ENCODE results near the gene TIAM2.
"Not testable (repeated sequence)": the region's sequence is repeated elsewhere in the genome, so short reads cannot be mapped to it uniquely, and the experiment has no call there.

Gene TIAM2

DNA sequence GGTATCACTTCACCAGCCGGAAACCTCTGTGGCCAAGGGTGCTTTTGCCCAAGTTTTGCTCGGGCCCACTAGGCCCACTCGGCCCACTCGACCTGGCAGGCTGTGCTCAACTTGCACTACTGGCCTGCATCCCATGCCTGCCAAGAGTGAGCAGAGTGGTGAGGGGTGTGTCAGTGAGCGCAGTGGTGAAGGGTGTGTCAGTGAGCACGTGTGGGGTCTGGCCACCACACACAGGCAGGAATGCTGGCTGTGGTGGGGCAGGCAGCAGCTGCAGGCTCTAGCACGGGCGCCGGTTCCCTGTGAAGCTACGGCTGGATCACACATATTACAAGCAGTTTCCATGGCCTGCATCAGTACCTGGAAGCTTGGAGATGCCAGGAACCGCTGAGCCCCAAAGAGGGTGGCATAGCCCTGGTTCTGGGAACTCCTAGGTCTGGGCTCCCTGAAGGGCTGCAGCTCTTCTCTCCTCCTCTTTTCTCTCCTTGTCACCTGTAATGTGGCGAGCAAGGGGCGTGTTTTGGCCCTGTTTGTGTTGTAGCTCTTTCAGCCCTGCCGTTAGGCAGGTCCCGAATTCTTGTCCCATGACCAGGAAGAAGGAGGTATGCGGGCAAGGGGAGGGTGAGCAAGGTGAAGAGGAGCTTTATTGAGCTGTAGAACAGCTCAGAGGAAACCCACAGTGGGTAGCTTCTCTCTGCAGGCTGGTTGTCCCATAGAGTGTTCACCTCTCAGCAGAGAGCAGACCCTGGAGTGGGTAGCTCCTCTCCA is 217.7 kb downstream of the TIAM2 start:
- DNase-seq = no peak

DNA sequence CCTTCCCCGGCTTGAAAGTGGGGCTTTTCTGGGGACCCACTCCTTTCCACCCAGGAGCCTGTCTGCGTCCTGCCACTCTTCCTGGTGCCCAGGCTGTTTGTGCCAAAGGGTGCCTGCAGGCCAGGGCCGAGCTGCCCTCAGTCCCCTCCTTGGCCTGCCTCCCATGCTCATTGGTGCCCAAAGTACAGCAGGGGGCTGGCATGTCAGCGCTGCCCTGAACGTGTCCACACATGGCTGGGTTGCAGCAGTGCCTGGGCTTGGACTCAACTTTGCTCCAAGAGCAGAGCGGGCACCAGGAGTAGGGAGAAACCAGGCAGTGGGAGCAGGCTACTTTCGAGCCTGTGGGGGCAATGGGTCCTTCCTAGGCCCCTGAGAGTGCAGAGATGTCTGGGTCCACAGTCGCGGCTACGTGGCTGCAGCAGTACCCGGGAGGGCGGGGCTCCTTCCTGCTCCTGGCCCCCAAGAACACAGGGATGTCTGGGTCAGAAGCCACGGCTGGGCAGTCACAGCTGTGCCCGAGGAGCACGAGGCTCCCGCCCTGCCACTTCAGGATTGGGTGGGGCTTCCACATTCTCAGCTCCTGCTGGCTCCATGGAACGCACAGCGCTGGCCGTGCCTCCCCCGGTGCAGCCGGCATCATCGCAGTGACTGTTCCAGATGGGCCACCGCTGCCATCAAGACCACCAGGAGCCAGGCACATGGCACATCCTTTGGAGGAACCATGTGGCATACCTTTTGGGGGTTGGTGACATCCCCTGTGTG is 218.7 kb downstream of the TIAM2 start:
- no peak for DNase-seq

DNA sequence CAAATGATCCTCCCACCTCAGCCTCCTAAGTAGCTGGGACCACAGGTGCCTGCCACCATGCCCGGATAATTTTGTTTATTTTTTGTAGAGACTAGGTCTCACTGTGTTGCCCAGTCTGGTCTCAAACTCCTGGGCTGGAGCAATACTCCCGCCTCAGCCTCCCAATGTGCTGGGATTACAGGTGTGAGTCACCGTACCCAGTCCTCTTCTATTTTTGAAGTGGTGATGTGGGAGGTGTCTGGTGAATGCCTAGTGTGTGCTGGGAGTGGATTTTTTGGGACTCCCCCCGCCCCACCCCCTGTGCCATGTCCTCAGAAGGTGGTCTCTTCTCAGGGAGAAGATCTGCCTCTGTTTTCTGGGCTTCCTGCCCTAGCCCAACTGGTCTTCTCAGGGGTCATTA is 220.8 kb downstream of the TIAM2 start:
- DNase-seq = no peak

DNA sequence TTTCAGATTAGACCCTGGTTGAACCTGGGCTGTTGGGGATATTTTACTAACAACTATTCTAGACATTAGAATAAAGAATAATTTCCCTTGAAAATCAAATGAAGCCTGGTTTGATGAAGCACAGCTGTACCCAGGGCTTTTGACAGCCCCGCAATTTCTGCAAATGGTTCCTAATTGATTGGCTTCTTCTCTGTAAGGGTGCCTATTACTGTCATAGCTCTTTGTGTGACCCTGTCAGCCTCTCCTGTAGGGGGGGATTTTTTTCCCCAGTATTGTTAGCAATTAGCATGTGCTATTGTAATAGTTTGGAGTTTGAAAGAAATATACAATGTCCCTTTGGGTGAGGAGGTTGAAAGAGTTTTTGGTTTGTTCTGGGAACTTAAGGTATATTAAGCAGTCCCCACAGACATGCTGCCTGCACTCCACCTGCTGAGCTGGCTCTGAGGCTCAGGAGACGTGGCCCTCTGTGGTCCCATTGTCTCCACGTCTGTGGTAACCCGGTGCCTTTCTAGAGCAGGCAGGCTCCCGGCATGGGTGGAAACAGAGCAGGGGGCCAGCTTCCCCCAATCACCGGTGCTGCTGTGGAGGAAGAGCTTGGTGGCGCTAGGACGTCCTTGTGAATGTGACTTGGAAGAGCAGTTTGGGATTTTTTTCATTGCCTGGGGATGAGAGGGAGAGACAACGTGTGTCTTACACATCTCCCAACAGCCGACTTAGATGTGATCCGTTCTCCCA is 221.4 kb downstream of the TIAM2 start:
- no peak for DNase-seq

DNA sequence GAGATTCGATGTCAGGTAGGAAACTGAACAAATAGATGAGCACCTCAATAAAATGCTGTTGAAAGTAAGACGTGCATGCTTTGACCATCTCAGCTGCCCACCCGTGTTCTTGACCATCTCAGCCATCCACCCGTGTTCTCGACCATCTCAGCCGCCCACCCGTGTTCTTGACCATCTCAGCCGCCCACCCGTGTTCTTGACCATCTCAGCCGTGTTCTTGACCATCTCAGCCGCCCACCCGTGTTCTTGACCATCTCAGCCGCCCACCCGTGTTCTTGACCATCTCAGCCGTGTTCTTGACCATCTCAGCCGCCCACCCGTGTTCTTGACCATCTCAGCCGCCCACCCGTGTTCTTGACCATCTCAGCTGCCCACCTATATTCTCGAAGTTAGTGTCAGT is 223.6 kb downstream of the TIAM2 start:
- DNase-seq = not testable (repeated sequence)

DNA sequence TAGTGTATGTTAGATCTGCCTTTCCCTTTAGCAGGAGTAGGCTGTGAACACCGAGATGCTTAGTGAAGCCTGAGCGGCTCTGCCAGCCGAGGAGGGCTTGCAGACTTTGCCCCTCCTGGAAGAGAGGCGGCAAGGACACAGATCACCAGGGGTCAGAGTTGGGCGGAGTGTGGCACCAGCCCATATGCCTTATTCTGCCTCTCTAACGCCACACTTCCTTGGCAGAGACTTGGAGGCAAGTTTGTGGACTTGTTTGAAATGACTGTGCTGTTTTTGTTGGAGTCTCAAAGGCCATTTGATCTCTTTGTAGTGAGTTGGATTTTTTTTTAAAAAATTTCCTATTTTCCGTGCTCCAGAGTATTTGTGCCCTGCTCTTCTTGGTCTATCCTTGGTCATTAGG is 224.2 kb downstream of the TIAM2 start:
- DNase-seq = no peak

DNA sequence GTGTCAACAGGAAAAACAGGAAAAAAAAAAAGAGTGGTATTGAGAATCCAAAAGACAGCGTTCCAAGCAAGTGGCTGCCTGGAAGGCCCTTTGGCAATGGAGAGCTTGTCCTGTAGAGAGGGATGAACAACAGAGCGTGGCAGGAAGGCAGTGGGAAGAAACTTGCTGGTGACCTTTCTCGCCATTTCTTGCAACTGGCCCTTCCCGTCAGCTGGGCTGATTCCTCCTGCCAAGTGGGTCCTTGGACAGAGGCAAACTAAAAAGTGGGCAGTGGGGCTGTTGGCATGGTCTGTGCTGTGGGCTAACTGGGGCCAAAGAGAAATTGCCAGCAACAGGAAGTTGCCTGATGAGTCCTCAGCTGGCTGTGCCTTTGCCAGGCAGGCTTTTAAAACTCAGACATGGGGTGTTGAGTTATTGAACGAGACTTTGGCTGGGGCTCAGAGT is 224.8 kb downstream of the TIAM2 start:
- no peak for DNase-seq

DNA sequence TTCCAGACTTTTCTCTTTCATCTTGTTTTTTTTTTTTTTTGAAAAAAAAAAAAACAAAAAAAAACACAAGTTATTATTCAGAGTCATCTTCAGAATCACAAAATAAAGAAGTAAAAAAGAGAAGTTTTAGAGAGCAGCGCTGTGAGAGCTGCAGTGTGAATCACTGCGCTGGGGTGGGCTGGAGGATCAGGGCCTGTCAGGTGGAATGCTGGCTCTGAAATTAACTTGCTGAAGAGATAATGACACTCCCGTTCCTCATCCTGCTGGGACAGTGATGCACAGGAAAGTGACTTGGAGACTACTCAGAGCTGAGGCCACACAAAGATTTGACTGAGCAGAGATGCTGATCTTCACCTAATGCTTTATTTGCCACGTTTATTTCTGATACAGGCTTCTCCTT is 226.0 kb downstream of the TIAM2 start:
- DNase-seq = no peak

DNA sequence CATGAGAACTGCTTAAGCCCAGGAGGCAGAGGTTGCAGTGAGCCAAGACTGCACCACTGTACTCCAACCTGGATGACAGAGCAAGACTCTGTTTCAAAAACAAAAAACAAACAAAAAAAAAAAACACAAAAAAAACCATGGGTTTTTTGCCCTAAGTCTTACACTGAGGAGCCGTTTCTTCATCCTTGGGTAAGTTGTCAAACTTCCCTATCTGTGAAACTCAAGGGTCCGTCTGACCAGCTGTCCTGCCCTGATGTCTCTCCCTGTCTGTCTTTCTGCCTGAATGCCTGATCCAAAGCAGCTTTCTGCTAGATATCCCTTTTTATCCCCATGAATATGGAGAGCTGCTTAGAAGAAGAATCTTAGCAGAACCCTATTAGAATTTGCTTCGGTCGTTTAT is 227.4 kb downstream of the TIAM2 start:
- DNase-seq = no peak

DNA sequence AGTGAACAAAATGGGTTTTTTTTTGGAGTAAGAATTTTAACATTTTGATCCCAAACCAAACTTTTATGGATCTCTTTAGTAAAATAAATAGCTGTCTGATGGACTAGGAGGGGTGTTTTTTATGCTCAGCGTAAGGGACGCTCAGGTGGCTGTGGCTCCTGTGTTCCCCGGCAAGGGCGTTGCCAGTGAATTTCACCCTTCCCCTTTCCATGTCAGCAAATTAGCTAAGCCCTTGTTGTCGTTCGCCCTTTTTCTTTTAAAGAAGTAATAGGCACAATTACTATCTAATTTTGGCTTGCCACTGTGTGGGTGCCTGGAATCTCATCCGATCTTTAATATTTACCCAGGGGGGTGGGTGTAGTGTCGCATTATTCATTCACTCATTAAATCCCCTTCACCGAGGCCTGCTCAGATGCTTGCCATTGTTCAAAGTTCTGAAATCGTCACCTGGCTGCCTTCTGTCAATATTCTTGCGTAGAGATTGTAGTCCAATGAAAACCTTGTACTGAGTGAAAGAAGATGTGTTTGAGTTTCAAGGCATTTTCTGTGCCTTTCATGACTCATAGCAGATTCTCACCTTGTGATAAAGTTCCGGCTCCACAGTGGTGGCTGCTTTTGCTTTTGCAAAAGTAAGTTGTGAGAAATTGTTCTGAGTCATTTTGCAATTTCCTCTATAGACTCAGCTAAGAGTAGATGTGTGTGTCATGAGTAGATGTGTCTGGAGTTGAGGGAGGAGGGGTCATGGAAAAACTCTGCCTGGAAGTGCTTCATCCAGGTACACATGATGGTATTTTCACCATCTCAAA is 228.7 kb downstream of the TIAM2 start:
- DNase-seq = no peak

DNA sequence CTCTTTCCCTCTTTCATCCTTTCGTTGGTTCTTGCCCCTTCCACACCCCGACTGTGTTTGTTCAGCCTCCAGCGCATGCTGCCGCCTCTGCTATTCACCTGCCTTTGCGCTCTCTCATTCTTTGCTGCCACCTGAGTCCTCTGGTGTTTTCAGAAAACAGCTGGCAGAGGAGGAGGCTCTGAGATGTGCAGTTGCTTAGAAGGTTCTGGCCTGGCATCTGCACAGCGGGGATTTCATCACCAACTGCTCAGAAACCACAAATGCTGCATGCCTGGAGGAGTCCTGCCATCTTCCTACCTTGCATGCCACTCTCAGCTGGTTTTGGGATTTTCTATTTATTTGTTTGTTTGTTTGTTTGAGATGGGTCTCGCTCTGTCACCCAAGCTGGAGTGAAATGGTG is 229.5 kb downstream of the TIAM2 start:
- no peak for DNase-seq

DNA sequence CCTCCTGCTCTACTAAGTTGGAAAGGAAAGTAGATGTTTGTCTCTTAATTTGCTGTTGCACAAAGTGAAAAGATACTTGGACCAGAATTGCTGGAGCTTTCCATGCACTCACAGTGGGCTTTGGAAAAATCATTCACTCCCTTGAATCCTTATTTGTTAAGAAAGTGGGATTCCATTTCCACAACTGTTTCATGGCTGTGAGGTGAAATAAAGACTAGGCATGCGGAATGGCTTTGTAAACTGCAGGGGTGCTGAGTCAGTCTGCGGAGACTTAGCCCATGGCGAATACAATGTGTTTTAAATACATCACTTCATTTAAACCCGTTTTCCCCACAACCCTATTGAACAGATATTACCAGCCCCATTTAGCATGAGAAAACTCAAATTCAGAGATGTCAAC is 231.9 kb downstream of the TIAM2 start:
- DNase-seq = no peak

DNA sequence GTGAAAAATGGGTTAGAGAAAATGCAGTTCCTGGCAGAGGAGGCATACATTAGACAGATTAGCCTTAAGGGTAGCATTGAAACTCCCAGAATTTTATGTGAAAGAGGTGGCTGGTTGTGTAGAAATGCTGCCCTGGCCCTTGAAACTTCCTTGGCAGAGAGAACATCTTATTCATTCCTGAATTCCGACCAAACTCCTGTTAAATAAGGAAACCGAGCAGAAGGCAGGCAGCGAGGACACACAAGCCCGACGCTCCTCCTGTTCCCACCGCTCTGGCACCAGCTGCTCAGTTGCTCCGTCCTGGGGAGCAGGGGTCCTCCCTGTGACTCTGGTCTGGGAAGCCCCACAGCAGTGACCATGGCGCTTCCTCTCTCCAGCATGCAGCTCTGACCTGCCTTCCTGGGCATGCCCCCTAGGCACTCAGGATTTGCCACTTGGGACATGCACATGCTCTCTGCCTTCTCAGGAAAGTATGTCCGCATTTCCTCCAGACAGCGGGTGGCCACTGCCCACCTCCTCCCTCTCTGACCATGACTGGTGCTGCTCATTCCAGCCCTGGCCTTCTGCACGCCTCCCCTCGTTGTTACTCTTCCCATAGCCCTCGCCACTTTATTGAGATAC is 233.5 kb downstream of the TIAM2 start:
- no peak for DNase-seq

DNA sequence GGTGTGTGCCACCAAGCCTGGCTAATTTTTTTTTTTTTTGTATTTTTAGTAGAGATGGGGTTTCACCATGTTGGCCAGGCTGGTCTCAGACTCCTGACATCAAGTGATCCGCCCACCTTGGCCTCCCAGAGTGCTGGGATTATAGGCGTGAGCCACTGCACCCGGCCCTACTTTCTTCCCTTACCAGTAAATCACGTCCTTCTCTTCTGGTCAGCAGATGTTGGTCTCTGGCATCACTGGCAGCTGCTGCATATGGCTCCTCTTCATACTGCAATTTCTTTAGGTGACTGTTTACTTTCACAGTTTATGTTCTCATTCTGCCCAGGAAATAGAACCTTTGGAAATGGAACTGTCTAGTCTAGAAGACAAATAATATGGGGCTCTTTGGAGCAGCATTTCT is 235.9 kb downstream of the TIAM2 start:
- DNase-seq = not testable (repeated sequence)

DNA sequence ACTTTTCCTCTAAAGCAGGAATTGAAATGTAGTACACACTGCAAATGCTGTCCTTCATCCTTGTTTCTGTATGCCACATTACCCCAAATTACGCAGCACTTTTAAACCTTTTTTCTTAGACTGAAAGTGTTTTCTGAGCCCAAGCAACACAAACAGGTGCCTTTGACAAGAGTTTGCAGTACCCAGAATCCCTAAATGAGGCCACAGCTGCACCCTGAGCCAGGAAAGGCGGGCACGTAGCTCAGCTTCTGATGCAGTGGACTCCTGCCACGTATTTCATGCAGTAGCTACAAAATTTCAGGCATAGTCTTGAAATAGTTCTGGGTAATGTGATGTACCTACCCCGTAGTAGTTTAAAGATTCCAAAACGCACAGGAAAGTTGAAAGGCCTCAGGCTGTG is 237.7 kb downstream of the TIAM2 start:
- DNase-seq = no peak

DNA sequence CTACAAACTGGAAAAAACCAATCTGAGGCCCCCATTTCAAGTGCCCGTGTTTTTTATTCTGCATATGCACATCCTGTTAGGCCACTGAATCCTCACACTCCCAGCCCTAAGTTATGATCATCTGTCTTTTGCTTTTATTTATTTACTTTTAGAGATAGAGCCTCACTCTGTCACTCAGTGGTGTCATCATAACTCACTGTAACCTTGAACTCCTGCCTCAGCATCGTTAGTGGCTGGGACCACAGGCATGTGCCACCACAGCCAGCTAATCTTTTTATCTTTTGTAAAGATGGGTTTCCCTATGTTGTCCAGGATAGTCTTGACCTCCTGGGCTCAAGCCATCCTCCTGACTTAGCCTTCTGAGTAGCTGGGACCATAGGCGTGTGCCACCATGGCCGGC is 239.1 kb downstream of the TIAM2 start:
- DNase-seq = no peak

DNA sequence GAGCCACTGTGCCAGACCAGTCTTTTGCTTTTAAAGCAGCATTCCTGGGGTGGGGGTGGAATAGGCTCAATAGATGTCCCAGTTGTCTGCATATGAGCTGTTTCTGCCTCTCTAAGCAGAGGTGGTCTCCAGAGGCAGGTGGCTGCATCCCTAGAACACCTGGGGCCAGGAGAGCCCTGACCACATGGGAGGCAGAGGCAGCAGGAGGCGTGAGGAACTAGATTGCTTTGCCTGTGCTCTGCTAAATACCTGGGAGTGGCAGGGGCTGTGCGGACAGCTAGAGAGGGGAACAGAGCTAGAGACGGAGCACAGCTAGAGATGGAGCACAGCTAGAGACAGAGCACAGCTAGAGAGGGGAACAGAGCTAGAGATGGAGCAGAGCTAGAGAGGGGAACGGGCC is 239.6 kb downstream of the TIAM2 start:
- DNase-seq = no peak

DNA sequence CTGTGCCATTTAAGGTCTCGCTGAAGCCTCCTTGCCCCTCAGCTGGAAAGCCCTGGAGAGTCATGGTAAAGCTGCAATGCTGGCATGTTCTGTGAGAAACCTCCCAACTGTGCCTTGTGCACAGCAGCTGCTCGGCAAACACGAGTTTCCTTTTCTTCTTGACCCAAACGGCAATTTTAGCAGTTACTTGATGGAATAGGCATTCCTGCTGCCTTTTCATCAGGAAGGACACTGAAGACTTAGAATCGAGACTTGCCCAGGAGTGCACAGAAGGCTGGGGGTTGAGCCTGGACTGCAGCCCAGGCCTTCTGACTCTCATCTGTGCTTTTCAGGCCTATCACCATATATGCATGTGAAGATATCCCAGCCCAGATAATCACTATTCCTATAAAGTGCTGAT is 240.0 kb downstream of the TIAM2 start:
- DNase-seq = no peak

DNA sequence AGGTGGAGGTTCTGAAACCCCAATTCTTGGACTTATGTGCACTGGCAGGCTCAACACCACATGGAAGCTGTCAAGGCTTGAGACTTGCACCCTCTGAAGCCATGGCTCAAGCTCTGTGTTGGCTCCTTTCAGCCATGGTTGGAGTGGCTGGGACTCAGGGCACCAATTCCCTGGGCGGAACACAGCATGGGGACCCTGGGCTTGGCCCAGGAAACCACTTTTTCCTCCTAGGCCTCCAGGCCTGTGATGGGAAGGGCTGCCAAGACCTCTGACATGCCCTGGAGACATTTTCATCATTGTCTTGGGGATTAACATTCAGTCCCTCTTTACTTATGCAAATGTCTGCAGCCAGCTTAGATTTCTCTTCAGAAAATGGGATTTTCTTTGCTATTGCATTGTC is 242.5 kb downstream of the TIAM2 start:
- DNase-seq = no peak

DNA sequence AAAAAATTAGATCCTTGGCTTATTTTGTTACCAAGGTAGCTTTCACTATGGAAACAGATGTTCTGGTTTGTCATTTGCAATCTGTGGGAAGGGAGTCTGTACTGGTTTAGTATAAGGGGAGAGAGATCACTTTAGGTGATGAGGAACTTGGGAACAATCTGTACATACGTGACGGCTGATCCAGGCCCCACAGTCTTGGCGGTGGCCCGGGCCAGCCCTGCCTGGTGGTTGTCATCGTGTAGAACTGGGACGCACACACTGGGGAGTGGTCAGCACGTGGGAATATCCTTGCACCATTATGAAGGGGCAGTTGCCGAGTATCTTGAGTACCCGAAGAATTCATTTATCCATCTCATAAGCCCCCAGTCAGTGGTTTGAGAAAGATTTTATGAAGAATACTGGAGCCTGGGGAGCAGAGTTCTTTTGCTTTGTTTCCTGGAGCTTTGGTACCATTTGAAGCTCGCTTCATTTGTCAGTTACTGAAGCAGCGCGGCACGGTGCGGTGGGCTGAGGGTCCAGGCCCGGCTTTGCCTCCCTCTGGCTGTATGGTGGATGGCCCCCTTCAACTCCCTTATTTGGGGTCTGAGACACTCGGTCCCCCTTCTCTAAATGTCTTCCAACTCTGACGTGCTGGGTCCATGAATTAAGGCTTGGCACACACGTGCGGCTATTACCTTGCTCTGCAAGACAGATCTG is 245.9 kb downstream of the TIAM2 start:
- DNase-seq = no peak

DNA sequence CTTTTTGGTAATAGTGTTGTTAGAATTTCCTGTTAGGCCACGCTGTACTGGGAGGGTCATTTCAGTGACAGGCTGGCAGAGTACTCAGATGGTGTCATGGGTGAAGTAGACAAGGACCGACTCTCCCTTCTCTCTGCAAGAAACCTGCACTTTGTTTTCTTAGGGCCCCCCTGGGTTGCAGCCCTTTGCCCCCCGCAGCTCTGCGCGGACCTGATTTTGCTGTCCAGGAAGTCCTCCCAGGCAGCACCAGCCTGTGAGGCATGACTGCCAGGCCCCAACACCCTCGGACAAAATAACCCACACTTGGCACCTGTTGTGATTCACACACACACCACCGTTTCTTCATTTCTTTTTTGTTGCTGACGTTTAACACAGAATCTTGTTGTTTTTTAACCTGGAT is 246.9 kb downstream of the TIAM2 start:
- no peak for DNase-seq

DNA sequence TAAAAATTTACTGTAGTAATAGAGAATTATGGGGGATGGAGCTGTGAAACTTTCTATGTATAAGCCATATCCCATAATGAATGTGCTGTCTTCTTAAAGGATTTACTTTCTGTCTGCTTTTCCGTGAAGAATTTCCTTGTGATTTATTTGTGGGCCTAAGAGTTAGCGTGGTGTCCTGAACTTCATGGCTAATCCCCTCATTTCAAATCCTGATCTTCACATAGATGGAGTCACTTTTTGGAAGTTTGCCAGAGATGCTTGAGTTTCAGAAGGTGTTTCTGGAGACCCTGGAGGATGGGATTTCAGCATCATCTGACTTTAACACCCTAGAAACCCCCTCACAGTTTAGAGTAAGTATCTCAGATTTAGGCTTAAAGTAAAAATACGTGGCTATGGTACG is 249.3 kb downstream of the TIAM2 start:
- no peak for DNase-seq

Measured in activated naive CD4-positive, alpha-beta T cell (primary cell).